Cerebellar nuclear complex (tissue), 1 donor: ENCODE results near the gene EXOSC7.
"Not testable (repeated sequence)": the region's sequence is repeated elsewhere in the genome, so short reads cannot be mapped to it uniquely, and the experiment has no call there.

Experiments
- DNase-seq, 2 experiments: peaks; one replicate each; lab custom pipeline; 2025; lab: John Stamatoyannopoulos, UW

EXOSC7 gene

DNA sequence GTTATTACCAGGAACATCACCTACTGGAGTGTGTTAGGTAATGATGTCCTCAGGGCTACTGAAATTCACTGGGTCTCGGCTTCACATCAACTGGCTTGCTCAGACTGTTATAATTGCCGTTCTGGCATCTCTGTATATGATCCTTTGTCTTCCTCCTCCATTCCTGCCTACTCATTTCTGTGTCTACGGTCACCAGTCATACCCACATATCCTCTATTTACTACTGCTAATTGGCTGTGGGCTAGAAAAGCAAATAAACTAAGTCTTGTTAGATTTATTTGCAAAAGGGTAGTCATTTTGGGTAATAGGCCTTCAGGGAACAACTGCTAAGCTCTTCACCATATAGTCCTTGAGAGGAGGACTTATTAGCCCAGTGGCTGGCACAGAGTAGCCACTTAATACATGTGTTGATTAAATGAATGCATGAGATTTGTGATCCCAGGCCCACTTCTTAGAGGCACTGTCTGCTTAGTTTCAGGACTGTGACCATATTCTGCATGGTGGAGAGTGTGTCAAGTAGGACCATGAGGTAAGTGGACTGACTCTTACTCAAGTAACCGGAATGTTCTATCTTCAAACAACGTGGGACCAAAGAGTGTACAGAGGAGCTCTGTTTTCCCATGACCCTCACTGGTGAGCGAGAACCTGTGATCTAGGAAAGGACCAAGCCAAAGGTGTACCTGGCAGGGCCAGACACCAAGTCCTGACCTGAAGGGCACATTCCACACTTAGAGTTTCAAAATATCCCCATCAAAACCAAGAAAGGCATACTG, 13.2 kb upstream of the EXOSC7 start:
- no peak for DNase-seq

DNA sequence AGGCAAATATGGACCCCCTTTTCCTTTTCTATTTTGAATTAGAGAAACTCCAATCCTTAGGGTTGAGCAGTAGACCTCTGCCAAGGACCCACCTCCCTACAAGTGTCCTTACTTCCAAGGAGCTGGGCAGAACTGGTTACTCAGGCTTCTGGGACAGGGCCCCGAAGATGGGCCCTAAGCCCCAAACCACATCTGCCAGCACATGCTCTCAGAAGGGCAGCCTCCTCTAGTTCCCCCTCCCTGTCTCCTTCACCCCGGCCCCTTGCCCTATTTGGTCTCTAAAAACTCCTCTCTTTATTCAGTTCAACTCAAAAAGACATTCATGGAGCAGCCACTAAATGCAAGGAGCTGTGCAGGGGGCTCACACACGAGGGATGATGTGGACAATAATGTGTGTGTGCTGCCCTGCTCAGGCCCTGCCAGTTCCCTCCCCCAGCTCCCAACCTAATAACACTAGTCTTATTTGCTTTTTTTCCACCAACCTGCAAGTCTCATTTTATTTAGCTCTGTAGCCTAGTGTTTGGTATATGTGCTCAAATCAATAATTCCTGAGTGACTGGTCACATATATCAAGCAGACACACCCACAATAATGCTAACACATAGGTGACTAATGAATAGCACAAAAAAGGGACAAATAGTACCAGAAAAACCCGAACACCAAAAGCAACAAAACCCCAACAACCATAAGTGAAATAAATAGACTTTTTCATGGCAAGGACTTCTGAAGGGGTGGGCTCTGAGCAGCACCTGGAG, 12.3 kb upstream of the EXOSC7 start:
- no peak for DNase-seq

GRCh38 chr3:44965165-44965564, 10.9 kb upstream of the EXOSC7 start:
- no peak for DNase-seq

- no peak for DNase-seq
Measured at GRCh38 chr3:44966795-44967278, 9.2 kb upstream of the EXOSC7 start.

- no peak for DNase-seq
Measured at GRCh38 chr3:44968447-44968858, 7.6 kb upstream of the EXOSC7 start.

- no peak for DNase-seq
Measured at GRCh38 chr3:44969154-44969827, 6.8 kb upstream of the EXOSC7 start.

DNA sequence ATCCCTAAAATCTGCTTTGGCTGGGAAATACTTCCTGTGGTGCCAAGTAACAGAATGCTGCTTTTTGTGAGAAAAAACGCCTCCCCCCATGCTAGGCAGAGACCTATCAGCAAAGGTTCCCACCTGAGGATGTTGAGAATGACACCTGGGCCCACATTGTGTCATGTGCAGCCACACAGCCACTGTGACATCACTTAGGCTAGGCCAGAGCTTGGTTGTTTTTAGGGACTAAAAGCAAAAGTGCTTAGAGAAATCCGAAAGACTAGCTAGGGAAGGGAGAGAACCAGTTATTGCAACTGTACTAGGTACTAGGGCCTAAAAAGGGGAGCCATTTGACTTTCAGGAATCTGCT, 6.2 kb upstream of the EXOSC7 start:
- DNase-seq, result no peak

GRCh38 chr3:44970926-44971490, 5.0 kb upstream of the EXOSC7 start:
- no peak for DNase-seq

- no peak for DNase-seq
Measured at GRCh38 chr3:44974416-44974815, 1.6 kb upstream of the EXOSC7 start.

DNA sequence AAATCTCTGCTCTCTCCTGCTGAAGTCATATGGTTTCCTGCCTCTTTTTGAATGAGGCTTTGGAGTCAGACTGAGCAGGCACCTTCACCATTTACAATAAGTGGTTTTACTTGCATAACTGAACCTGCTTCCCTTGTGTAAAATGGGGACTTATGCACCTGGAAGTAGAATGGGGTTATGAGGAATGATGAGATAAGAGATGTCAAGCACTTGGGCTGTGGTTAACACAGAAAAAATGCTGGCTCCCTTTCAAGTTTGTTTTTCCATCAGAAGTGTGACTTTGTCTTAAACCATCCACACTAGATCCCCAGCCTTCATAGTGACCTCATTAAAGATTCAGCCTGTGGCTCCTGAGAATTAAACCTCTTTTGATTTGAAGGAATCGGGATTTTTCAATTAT, 5.2 kb downstream of the EXOSC7 start:
- DNase-seq, result no peak

- DNase-seq, result no peak
Measured at GRCh38 chr3:44981751-44982150, 5.7 kb downstream of the EXOSC7 start.

- no peak for DNase-seq
Measured at GRCh38 chr3:44982817-44983216, 6.8 kb downstream of the EXOSC7 start.

GRCh38 chr3:44983484-44983941, 7.5 kb downstream of the EXOSC7 start:
- no peak for DNase-seq

GRCh38 chr3:44984335-44984734, 8.3 kb downstream of the EXOSC7 start:
- no peak for DNase-seq

DNA sequence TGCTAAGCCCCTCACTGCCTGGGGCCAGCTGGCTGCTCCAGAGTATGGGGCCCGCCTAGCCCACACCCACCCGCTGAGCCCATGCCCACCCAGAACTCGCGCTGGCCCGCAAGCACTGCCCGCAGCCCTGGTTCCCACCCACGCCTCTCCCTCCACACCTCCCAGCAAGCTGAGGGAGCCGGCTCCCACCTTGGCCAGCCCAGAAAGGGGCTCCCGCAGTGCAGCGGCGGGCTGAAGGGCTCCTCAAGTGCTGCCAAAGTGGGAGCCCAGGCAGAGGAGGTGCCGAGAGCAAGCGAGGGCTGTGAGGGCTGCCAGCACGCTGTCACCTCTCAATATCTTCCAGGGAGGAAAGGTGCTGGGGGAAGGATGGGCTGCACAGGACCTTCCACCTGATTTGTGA, 10.3 kb downstream of the EXOSC7 start:
- DNase-seq, result not testable (repeated sequence)

GRCh38 chr3:44987332-44987731, 11.3 kb downstream of the EXOSC7 start:
- DNase-seq, result no peak

DNA sequence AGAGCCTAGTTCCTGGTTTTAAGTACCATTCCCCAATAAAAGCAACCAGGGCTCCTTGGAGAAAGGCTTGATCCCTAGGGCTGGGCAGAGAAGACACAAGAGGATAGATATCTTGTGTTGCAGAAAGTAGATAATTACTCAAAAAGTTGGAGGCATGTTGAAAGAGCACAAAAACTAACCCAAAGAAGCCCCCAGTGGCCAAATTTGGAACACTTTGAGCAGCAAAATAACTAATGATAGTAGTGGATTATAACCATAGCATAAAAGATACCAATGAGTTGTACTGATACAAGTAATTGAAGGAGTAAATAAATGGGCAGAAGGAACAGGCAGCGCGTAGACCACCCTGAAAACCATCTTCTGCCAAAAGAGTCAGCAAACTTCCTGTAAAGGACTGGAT, 12.0 kb downstream of the EXOSC7 start:
- DNase-seq, result no peak

DNA sequence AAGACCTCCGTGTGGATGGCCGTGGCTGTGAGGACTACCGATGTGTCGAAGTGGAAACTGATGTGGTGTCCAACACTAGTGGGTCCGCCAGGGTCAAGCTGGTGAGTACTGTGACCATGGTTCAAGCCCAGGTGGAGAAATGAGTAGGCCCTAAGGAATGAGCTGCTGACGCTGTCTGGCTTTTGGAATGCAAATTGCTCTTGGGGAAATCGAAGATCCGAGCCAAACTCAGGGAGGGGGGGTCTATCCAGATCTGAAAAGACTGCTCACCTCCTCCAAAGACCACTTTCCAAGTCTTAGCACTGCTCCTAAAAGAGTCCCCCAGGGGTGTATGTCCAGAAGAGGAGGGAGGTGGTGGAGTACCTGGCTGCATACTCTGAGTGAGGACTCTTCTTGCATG, 13.1 kb downstream of the EXOSC7 start:
- DNase-seq, result no peak

DNA sequence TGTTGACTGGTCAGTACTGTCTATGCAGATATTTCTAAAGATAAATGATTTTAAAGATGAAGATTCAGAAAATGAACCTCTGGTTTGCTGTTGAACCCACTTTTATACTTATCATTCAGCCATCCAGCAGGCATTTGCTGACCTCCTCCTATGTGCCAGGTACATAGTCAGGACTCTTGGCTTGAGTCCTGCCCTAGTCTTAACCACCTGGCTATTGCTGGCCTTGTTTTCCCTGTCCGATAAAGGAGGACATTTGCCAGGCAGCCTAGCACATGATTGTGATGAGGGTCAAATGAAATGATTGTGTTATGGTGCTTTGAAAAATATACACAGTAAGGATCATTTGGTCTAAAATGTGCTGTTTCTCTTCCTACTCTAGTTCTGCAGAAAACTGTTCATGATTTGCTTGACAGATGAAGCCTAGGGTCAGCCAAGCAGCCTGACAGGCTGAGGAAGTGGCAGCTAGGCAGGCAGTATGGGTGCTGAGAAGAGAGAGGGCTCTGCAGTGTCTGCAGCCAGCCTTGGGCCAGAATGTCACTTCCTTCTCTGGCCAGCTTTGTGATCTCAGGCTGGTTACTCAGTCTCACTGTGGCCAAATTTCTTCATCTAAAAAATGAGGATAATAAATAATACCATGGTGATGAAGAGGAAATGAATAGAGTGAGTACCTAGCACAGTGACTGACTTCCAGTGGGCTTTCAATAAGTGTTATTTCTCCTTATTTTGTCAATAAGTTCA, 13.8 kb downstream of the EXOSC7 start:
- DNase-seq, result peak; percentile 62 to 78

GRCh38 chr3:44991326-44991725, 15.3 kb downstream of the EXOSC7 start:
- no peak for DNase-seq

- DNase-seq, result no peak
Measured at GRCh38 chr3:44992555-44993470, 16.8 kb downstream of the EXOSC7 start.
